HG03139 (cell line): ENCODE results near the gene ARHGAP8.
"Not testable (repeated sequence)": the region's sequence is repeated elsewhere in the genome, so short reads cannot be mapped to it uniquely, and the experiment has no call there.

Experiments used
- ATAC-seq: cut with Tn5 transposase; IDR thresholded peaks from one replicate; pipeline ENCODE4 v1.9.1; 2021; ENCODE audit not compliant: unreplicated experiment

ARHGAP8 gene

DNA sequence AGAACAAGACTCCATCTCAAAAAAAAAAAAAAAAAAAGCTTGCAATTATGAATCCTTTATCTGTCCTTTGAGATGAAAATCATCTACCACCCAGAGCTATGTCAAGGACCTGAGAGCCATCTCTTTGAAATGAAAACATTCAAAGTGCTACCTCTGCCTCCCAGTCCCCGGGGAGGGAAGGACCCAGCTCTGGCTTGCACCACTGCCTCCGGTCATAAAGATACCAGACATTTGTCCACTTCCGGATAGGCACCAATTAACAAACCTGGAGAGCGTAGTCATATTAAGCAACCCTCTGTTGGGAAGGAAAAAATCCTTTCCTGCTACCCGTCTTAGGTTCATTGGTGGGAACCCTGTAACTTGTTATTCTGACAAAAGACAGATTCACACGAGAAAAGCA, 98.6 kb downstream of the ARHGAP8 start:
- ATAC-seq: no peak

DNA sequence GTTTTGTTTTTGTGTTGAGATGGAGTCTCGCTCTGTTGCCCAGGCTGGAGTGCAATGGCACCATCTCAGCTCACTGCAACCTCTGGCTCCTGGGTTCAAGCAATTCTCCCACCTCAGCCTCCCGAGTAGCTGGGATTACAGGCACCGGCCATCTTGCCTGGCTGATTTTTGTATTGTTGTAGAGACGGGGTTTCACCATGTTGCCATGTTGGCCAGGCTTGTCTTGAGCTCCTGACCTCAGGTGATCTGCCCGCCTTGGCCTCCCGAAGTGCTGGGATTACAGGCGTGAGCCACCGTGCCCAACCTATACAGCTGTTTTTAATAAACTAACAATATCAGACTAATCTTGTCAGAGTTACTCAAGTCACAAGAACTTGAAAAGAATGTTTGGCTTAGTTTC, 102.3 kb downstream of the ARHGAP8 start:
- ATAC-seq: not testable (repeated sequence)

DNA sequence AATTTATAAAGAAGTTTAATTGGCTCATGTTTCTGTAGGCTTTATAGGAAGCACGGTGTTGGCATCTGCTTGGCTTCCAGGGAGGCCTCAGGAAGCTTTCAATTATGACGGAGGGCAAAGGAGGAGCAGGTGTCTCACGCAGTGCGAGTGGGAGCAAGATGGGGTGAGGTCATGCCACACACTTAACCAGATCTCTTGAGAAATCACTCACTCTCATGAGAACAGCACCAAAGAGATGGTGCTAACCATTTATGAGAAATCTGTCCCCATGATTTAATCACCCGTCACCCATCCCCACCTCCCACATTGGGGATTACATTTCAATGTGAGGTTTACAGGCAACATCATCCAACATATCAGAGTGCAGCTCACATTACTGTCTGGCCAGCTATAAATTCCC, 103.5 kb downstream of the ARHGAP8 start:
- no peak for ATAC-seq

DNA sequence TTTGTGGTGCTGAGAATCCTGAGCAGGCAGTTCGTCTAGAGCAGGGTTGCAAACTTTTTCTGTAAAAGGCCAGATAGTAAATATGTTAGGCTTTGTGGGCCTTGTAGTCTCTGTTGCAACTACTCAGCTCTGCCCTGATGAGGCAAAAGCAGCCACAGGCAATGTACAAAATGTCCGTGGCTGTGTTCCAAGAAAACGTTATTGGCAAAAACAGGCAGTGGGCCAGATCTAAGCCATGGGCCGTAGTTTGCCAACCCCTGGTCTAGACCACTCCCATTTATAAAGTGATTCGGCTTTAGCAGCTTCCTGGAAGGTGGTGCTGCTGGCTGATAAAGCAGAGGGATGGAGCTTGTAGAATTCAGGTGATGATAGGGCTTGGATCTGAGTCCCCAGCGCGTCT, 106.4 kb downstream of the ARHGAP8 start:
- not testable (repeated sequence) for ATAC-seq

DNA sequence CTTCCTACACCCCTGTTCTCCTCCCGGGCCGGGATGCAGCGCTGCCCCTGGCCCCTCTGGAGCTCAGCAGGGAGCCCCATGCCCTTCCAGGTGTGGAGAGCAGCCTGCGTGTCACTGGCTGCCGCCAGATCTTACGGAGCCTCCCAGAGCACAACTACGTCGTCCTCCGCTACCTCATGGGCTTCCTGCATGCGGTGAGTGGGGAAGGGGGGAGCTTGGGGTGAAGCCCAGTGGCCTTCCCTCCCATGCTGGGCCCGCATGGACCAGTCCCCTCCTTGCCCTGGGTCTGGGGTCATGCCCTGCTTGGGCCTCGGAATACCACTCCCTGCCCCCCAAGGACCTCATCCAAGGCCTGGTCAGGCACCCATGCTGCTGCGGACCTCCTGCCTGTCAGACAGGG, 107.3 kb downstream of the ARHGAP8 start:
- ATAC-seq: no peak

DNA sequence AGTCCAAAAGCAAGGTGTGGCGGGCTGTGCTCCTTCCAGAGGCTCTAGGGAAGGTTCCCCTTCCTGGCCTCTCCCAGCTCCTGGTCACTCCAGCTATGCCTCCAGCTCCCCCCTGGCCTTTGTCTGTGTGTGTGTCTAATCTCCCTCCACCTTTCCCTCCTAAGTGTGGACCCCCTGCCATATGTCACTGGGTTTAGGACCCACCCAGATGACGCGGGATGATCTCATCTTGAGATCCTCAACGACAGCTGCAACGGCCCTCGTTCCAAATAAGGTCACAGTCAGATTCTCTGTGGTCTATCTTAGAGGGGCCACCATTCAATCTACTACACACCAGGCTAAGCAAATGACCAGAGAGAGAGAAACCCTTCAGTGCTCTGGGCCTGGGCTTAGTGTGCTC, 107.9 kb downstream of the ARHGAP8 start:
- no peak for ATAC-seq

DNA sequence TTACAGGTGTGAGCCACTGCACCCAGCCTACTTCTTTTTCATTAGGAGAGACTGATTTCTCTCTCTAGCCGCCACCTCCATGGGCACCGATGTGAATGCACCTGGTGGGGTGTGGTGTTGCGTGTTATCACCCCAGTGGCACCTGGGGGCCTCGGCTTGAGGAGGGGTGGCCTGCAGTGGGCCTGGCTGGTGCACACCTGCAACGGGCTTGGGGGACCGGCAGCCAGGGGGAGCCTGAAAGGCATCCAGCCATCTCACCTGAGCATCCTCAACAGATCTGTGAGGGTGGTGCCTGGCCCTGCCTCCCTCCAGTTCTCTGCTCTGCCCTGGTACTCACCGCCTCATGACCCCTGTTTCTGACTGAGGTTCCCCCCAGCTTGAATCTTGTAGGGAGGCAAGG, 108.9 kb downstream of the ARHGAP8 start:
- ATAC-seq: no peak

DNA sequence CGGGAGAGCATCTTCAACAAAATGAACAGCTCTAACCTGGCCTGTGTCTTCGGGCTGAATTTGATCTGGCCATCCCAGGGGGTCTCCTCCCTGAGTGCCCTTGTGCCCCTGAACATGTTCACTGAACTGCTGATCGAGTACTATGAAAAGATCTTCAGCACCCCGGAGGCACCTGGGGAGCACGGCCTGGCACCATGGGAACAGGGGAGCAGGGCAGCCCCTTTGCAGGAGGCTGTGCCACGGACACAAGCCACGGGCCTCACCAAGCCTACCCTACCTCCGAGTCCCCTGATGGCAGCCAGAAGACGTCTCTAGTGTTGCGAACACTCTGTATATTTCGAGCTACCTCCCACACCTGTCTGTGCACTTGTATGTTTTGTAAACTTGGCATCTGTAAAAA, 109.9 kb downstream of the ARHGAP8 start:
- ATAC-seq: no peak

DNA sequence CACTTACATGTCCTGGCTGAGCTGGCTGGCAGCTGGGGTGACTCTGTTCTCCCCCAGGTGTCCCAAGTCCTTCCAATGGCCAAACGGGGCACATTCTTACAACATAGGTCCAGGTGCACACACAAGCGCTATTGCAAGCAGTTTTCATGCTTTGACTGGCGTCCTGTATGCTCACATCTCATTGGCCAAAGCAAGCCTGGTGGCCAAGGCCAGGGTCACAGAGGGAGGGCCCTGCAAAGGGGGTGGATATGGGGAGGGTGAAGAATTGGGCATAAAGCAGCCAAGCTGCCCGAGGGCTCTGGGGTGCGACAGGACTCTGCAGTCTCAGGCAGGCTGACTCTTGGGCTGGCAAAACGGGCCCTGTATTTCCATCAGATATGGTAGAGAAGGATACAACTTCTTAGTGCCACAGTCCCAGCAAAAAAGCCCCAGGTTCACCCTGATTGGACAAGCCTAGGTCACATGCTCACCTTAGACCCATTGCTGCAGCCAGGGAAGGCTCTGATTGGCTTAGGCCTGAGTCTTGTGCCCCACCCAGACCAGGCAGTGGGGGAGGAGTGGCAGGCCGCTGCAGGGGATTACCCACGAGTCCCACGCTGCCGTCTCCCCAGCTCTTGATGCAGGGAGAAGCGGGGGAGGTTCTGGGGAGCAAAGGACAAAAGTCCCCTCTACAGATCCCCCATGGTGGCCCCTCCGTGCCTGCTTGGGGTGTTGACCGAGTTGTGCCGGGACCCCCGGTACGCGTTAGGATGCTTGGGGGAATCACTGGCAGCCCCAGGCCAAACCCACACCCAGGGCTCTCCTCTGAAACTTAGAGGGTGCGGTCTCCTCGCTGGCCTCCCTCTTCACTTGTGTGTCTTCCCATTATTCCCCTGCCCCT, 110.8 kb downstream of the ARHGAP8 start:
- no peak for ATAC-seq

DNA sequence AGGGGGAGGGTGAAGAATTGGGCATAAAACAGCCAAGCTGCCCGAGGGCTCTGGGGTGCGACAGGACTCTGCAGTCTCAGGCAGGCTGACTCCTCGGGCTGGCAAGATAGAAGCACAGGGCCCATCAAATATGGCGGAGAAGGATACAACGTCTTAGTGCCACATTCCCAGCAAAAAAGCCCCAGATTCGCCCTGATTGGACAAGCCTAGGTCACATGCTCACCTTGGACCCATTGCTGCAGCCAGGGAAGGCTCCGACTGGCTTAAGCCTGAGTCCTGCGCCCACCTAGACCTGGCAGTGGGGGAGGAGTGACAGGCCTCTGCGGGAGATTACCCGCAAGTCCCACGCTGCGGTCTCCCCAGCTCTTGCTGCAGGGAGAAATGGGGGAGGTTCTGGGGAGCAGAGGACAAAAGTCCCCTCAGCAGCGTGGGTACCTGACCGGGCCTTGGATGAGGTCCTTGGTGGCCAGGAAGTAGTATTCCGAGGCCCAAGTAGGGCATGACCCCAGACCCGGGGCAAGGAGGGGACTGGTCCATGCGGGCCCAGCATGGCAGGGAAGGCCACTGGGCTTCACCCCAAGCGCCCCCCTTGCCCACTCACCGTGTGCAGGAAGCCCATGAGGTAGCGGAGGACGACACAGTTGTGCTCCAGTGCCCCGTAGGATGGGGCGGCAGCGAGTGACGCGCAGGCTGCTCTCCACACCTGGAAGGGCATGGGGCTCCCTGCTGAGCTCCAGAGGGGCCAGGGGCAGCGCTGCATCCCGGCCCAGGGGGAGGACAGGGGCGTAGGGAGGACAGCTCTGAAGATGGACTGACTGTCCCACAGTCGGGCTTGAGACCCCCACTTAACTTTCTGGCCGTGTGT, 113.0 kb downstream of the ARHGAP8 start:
- ATAC-seq: no peak

DNA sequence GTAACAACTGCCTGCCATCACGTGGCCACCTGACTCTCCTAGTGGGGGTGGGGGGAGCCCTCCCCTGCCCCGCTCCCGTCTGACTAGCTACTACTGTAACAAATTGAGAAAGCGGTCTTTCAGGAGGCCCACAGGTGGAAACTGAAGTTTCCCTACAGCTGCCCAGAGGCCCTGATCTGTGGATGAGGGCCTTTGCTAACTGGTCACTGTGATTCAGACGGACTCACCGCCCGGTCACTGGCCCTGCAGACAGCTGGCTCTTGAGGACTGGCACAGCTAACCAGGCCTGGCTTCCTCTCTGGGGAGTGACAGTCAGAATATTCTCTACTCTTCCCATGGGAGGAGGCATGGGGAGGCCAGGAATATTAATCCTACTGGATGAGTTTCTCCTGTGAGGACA, 116.8 kb downstream of the ARHGAP8 start:
- ATAC-seq: no peak

DNA sequence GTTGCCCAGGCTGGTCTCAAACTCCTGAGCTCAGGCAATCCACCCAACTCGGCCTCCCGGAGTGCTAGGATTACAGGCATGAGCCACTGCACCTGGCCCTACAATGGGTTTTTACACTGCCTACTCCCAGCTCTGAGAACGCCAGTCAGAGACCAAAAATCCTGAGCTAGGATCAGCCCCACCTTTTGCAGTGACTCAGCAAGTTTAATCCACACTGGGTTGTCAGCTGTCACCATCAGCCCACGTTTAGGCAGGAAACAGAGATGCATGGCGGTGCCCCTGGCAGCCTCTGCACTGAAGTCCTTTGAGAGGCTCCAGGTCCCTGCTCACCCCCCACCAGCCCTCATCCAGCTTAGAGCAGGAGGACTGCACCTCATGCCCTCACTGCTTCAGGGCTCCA, 117.6 kb downstream of the ARHGAP8 start:
- ATAC-seq: no peak

DNA sequence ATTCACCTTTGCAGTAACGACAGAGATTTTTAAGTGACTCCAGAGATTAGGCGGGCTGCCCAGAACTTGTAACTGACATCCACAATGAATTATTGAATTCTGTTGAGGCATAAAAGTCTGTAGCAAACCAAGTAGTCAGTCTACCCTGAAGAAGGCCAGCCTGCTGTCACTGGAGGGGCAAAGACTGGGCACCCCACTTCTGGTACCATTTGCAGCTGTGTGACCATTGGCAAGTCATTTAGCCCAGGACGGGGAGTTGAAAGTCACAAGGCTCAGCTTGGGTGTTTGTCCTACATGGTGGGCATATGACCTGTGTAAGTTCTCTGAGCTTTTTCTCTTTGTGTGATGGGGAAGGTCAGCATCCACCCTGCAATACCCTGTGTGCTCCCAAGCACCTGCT, 119.4 kb downstream of the ARHGAP8 start:
- no peak for ATAC-seq

DNA sequence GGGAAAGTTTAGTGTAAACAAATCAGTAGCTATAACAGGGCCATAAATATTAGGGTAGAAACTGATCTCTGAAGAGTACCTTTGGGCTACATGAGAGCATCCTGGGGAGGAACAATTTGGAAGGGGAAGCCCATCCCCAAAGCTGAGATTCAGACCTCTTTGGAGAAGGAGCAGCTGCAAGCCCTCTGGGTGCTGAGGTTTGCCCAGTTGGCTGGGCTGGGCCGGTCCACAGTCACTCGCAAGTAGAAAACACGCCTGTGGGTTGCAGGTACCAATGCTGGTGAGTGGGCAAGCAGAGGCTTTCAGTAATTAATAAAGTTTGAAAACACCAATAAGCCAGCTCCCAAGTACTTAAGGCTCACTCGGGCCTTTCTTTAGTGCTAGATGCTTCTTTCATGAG, 124.5 kb downstream of the ARHGAP8 start:
- ATAC-seq: no peak

DNA sequence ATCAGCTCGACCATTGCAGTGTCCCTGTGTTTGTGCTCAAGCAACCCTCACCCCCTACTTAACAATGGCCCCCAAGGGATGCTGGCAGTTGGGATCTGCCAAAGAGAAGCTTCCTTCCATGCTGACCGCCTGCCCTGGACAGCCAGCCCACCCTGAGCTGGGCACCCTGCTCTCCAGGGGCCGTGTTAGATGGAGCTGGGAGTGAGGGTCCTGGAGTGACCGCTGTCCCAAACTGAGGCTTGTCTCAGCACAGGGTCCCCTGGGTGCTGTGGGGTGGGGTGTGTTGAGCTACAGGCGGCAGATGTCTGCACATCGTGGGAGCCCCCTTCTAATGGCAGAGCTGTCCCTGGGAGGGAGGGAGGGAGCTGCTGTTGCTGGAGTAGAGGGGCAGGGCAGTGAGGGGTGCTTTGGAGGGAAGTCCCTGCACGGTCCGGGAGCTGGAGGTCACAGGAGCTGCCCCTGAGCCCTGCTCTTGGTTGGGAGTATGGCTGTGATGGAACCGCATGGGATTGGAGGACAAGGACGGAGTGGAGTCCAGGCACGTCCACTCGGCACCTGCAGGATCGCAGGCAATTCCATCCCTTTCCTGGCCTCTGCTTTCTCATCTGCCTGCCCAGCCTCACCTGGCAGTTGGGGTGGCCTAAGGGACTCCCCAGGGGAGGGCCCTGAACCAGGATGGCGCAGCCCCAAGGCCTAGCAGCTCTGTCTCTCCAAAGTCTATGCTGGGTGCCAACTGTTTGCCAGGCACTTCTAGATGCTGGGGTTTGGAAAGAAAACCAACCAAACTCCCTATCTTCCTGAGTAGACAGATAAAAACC, 126.3 kb downstream of the ARHGAP8 start:
- no peak for ATAC-seq

DNA sequence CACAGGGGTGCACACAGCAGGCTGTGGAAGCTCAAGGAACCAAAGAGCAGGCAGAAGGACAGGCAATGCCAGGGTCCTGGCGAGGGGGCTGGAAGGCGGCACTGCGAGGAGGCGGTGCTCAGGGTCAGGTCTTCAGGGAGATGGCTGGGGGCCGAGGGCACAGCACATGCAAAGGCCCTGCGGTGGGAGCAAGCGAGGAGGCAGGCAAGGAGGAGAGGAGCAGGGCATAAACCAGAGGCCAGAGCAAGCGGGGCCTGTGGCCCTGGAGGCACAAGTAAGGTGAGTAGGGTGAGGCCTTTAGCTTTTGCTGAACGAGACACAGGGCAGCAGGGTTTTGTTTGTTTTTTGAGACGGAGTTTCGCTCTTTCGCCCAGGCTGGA, 126.9 kb downstream of the ARHGAP8 start:
- ATAC-seq: no peak

DNA sequence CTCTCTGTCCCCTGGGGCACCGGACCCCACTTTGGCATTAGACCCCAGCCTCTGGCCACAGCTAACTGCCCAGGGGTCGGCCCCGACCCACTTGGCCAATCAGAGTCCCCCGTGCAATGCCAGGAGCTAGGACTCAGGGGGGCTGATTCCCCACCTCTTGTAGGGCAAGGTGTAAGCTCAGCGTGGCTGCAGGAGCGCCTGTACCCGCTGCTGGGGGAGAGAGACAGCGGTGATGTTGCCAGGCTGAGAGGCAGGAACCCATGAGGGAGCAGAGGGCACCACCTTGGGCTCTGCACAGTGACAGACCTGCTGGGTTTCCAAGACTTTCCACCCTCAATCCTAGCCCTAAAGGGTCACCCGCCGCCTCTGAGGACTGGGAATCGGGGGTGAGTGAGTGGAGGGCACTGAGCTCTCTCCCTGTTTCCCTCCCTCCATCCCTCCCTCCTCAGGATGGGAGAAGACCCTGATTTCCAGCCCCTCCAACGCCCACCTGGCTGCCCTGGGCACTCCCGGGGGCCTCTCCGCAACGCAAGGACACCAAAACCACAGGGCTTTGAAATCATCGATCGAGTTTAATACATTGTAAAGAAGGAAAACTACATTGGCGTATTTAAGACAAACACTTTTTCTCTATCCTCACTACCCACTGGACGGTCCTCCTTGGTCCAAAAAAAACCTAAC, 128.4 kb downstream of the ARHGAP8 start:
- ATAC-seq: no peak

DNA sequence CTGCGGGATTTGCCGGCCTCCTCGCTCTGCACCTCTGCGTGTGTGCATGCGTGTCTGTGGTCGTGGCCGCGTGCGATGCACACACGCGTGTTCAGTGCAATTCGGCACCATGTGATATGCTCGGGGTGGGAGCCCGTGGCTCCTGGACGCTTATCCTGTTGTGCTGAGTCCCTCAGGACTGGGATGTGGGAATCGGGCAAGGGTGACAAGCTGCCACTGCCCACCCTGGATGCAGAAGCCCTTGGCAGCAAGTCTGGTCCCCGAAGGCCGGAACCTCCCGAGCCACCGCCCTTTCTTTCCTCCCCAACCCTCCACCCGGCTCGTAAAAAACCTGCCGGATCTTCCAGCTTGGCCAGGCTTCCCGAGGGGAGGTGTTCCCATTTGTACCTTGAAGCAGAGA, 129.2 kb downstream of the ARHGAP8 start:
- ATAC-seq: no peak

DNA sequence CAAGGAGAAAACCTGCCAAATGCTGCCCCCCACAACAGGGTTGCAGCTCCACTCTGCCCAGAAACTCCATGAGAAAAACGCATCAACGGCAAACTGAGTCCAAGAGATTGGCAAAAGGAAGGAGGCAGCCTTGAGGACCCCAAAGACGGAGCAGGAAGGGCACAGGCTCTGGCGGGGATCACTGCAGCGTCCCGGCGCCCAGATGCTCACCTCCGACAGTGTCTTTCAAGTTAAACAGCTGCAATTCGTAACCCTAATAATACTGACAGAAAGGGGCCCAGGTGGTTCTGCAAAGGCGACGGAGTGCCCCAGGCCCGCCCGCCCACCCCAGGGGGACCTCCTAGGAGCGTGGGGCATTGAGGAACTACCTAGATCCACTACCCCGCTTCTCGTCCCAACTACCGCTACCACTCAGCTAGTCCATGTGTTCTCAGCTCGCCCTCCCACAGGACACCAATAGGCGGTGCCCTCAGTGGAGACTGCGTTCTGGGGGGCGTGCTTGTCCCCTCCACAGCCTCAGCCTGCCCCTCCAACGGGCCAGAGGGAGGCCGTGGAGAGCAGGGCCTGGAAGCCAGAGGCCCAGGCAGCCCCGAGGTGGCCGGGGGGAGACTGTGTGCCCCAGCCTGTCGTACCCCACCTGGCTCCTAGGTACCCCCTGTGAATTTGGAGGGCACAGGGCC, 130.0 kb downstream of the ARHGAP8 start:
- ATAC-seq: no peak

DNA sequence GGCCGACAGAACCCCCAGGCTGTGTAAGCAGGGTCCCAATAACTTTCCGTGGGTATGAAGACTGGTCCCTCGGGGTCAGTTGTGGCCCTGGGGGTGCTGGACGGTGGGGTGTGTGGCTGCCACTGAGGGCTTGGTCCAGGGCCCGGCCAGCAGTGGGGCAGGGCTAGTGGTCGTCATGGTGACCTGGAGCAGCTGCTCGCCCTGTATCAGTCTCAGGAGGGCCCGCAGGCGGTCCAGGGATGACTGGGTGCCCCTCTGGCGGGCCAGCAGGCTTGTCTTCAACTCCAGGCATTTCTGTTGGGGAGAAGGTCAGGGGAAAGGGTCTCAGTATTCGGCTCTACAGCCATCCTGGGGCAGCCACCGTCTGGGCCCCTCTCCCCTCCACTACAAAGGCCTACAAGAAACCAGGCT, 130.6 kb downstream of the ARHGAP8 start:
- no peak for ATAC-seq
